ENCODE data around the gene EPB41L5. TPM values are rescaled to one million over a fixed set of nuclear protein-coding genes. Genes with fewer than 3 reads are reported as not detected.

EPB41L5 gene
- total RNA-seq, 1 donor from 2014 or later: 20.7 TPM

GRCh38 chr2:120225549-120226065, 212.7 kb downstream of the EPB41L5 start:
- no peak for DNase-seq

- no peak for DNase-seq
Observed at GRCh38 chr2:120226316-120226715, 213.4 kb downstream of the EPB41L5 start.

- DNase-seq: no peak
Observed at GRCh38 chr2:120227111-120227991, 214.5 kb downstream of the EPB41L5 start.

- no peak for DNase-seq
Observed at GRCh38 chr2:120228503-120228902, 215.6 kb downstream of the EPB41L5 start.

Small RNA genes lying within 50 kb of the gene (small RNA-seq; reads per million reads assigned to genes)
- not detected for gene MTND4LP14 (ENCODE audit: low replicate concordance)
- not detected for gene RF00019 (ENCODE audit: low replicate concordance)

Other genes starting within 250 kb of the EPB41L5 start
- gene TMEM185B, start 210.3 kb downstream of the EPB41L5 start, total RNA-seq: 12.5 TPM
- gene RALB, start 239.8 kb downstream of the EPB41L5 start, total RNA-seq: 41.7 TPM

Measured in skin of body (tissue), 3 donors.